H9 (cell line): ENCODE data around the gene ST8SIA2. TPM values are rescaled to one million over a fixed set of nuclear protein-coding genes. Genes with fewer than 3 reads are reported as not detected.

Experiments used
- DNase-seq: peaks from one replicate; pipeline ENCODE4 v3.0.0-alpha.2; 2017
- H2AFZ ChIP-seq: one replicate; pipeline ENCODE4 v1.6.1; 2013; ENCODE audit warnings: mild to moderate bottlenecking, low read length, control low read depth, moderate library complexity
- H2AK5ac ChIP-seq: 2 replicates; pipeline ENCODE4 v1.6.1; 2013; ENCODE audit warnings: low read length, control low read depth, mixed read lengths; ENCODE audit not compliant: insufficient read length
- H2BK120ac ChIP-seq: one replicate; pipeline ENCODE4 v1.6.1; 2013; ENCODE audit warnings: low read depth, mild to moderate bottlenecking, low read length, control low read depth, inconsistent platforms; ENCODE audit not compliant: poor library complexity, severe bottlenecking
- H2BK12ac ChIP-seq: 2 replicates; pipeline ENCODE4 v1.6.1; 2013; ENCODE audit warnings: low read length, control low read depth, mixed read lengths, low read depth; ENCODE audit not compliant: insufficient read length
- H2BK15ac ChIP-seq: 2 replicates; pipeline ENCODE4 v1.6.1; 2013; ENCODE audit warnings: low read depth, low read length, control low read depth
- H2BK20ac ChIP-seq: one replicate; pipeline ENCODE4 v1.6.1; 2013; ENCODE audit warnings: low read depth, mild to moderate bottlenecking, low read length, control low read depth, inconsistent platforms; ENCODE audit not compliant: poor library complexity, severe bottlenecking
- H2BK5ac ChIP-seq: 2 replicates; pipeline ENCODE4 v1.6.1; 2013; ENCODE audit warnings: low read length, control low read depth, mixed read lengths; ENCODE audit not compliant: insufficient read length
- H3K14ac ChIP-seq: 2 replicates; pipeline ENCODE4 v1.6.1; 2013; ENCODE audit warnings: low read length, control low read depth; ENCODE audit not compliant: insufficient read depth
- H3K18ac ChIP-seq: 2 replicates; pipeline ENCODE4 v1.6.1; 2013; ENCODE audit warnings: low read depth, mild to moderate bottlenecking, mixed read lengths, low read length, control low read depth; ENCODE audit not compliant: insufficient read length
- H3K23ac ChIP-seq: 2 replicates; pipeline ENCODE4 v1.6.1; 2013; ENCODE audit warnings: low read length, control low read depth, mixed read lengths, low read depth; ENCODE audit not compliant: insufficient read length
- H3K23me2 ChIP-seq: 2 replicates; pipeline ENCODE4 v1.6.1; 2013; ENCODE audit warnings: low read depth, mild to moderate bottlenecking, mixed read lengths, low read length, control low read depth; ENCODE audit not compliant: insufficient read length, poor library complexity, severe bottlenecking
- H3K27ac ChIP-seq: 2 replicates; pipeline ENCODE4 v1.5.1; 2013; ENCODE audit warnings: low read length, control low read depth, mixed read lengths, low read depth; ENCODE audit not compliant: insufficient read length
- H3K27me3 ChIP-seq: 2 replicates; pipeline ENCODE4 v1.6.1; 2013; ENCODE audit warnings: low read length, control low read depth, inconsistent platforms; ENCODE audit not compliant: insufficient read depth
- H3K4ac ChIP-seq: 2 replicates; pipeline ENCODE4 v1.6.1; 2013; ENCODE audit warnings: low read depth, mild to moderate bottlenecking, control low read depth, inconsistent platforms, low read length, moderate library complexity
- H3K4me1 ChIP-seq: 2 replicates; pipeline ENCODE4 v1.6.1; 2013; ENCODE audit warnings: low read length, control low read depth, inconsistent platforms; ENCODE audit not compliant: insufficient read depth
- H3K4me2 ChIP-seq: 2 replicates; pipeline ENCODE4 v1.6.1; 2013; ENCODE audit warnings: low read length, control low read depth, mixed read lengths; ENCODE audit not compliant: insufficient read length, insufficient read depth
- H3K56ac ChIP-seq: 2 replicates; pipeline ENCODE4 v1.6.1; 2013; ENCODE audit warnings: low read depth, mild to moderate bottlenecking, mixed read lengths, low read length, control low read depth; ENCODE audit not compliant: insufficient read length
- H3K79me1 ChIP-seq: 2 replicates; pipeline ENCODE4 v1.6.1; 2013; ENCODE audit warnings: low read depth, mild to moderate bottlenecking, moderate library complexity, low read length, control low read depth, inconsistent platforms; ENCODE audit not compliant: insufficient read depth, poor library complexity, severe bottlenecking
- H3K79me2 ChIP-seq: 2 replicates; pipeline ENCODE4 v1.6.1; 2013; ENCODE audit warnings: low read length, control low read depth, inconsistent platforms; ENCODE audit not compliant: insufficient read depth
- H3K9ac ChIP-seq: 2 replicates; pipeline ENCODE4 v1.6.1; 2013; ENCODE audit warnings: low read length, control low read depth, mixed read lengths; ENCODE audit not compliant: insufficient read length; ENCODE audit errors: extremely low read depth
- H3K9me3 ChIP-seq: one replicate; pipeline ENCODE4 v1.6.1; 2013; ENCODE audit warnings: low read depth, low read length, inconsistent platforms; ENCODE audit not compliant: control insufficient read depth
- H3T11ph ChIP-seq: one replicate; pipeline ENCODE4 v1.6.1; 2013; ENCODE audit warnings: mild to moderate bottlenecking, low read length, control low read depth, inconsistent platforms
- H4K20me1 ChIP-seq: one replicate; pipeline ENCODE4 v1.6.1; 2013; ENCODE audit not compliant: control insufficient read depth, insufficient read length, insufficient read depth
- H4K5ac ChIP-seq: 2 replicates; pipeline ENCODE4 v1.6.1; 2013; ENCODE audit warnings: low read depth, mild to moderate bottlenecking, mixed read lengths, low read length, control low read depth; ENCODE audit not compliant: insufficient read length
- H4K8ac ChIP-seq: replicated peaks from 2 replicates; pipeline ENCODE4 v1.6.1; 2013; ENCODE audit warnings: low read length, control low read depth, mixed read lengths, low read depth; ENCODE audit not compliant: insufficient read length
- H4K91ac ChIP-seq: 2 replicates; pipeline ENCODE4 v1.6.1; 2013; ENCODE audit warnings: low read depth, mild to moderate bottlenecking, moderate library complexity, mixed read lengths, low read length, control low read depth; ENCODE audit not compliant: insufficient read length
- H3K27ac Mint-ChIP-seq, 3 experiments: 2 replicates in 2 of 3; 3 replicates in 1 of 3; pipeline ENCODE4 v1.8.0; 2020 to 2021; ENCODE audit warnings: mixed read lengths in 3 of 3, mild to moderate bottlenecking in 1 of 3, moderate library complexity in 1 of 3
- H3K27me3 Mint-ChIP-seq: 2 replicates; pipeline ENCODE4 v1.8.0; 2021; ENCODE audit warnings: low read depth, mild to moderate bottlenecking, moderate library complexity, mixed read lengths
- H3K36me3 Mint-ChIP-seq, 3 experiments: 2 replicates in 2 of 3; 3 replicates in 1 of 3; pipeline ENCODE4 v1.8.0; 2020 to 2021; ENCODE audit warnings: low read depth in 3 of 3, mixed read lengths in 3 of 3; ENCODE audit not compliant: insufficient read depth in 1 of 3
- H3K4me1 Mint-ChIP-seq, 2 experiments: 2 replicates each; pipeline ENCODE4 v1.8.0; 2020; ENCODE audit warnings: mixed read lengths in 2 of 2
- H3K4me3 Mint-ChIP-seq, 2 experiments: 2 replicates in 1 of 2; 3 replicates in 1 of 2; pipeline ENCODE4 v1.8.0; 2020 to 2021; ENCODE audit warnings: mild to moderate bottlenecking in 2 of 2, mixed read lengths in 2 of 2, moderate library complexity in 1 of 2
- H3K9me3 Mint-ChIP-seq, 2 experiments: 2 replicates in 1 of 2; 3 replicates in 1 of 2; pipeline ENCODE4 v1.8.0; 2020; ENCODE audit warnings: mild to moderate bottlenecking in 2 of 2, mixed read lengths in 2 of 2, moderate library complexity in 1 of 2
- WGBS: extraction: QIAGEN DNeasy Blood & Tissue Kit; methylation state at CpG from one replicate; pipeline ENCODE4 v1.1.7; 2013; ENCODE audit warnings: missing lambda C conversion rate, low lambda C conversion rate, mixed read lengths; ENCODE audit not compliant: insufficient read length; ENCODE audit errors: extremely low coverage; 5-methylcytosine and 5-hydroxymethylcytosine counted together
- total RNA-seq: library from RNA; stranded (reverse); gene quantifications from 2 replicates; pipeline ENCODE4 v1.2.1, GENCODE V29; 2021
- TF ChIP-seq, protein P1 (sequence below): fragments of 200-600 bp; sonication (generic); conservative IDR thresholded peaks from 3 replicates; pipeline ENCODE4 v1.8.0; 2021; ENCODE audit warnings: antibody characterized with exemption, mild to moderate bottlenecking

ST8SIA2 gene
- total RNA-seq, 1 experiment from 2014 or later: 1.8 TPM

DNA sequence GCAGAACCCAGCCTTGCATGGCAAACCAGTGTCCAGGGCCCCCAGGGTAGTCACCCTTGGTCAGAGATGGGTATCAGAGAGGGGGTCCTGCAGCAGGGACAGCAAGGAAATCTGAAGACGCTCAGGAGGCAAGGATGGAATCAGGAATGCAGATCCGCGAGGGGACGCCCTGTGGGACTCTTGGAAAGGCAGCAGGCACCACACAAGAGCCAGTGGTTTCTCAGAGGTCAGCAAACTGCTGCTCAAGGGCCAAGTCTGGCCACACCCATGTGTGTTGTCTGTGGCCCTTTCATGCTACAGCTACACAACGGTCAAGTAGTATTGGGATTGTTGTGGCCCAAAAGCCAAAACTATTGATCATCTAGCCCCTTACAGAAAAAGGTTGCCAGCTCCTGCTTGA lies 69.7 kb downstream of the ST8SIA2 start:
- H2BK5ac ChIP-seq: no peak overlapping the region
- H3K79me2 ChIP-seq: no peaks in the 10 kb centered on the region
- no peak overlapping the region for H3K4me2 ChIP-seq
- no peak overlapping the region for H2BK15ac ChIP-seq
- H3K18ac ChIP-seq: no peak overlapping the region
- H2BK12ac ChIP-seq: no peak overlapping the region
- H3K14ac ChIP-seq: no peak overlapping the region
- no peaks in the 10 kb centered on the region for H3K9me3 ChIP-seq
- no CpG with 5 or more reads among the region's 5 CpGs for WGBS
- no peak overlapping the region for H3K9ac ChIP-seq
- no peak overlapping the region for H2AFZ ChIP-seq
- H3K79me1 ChIP-seq: no peaks in the 10 kb centered on the region
- H3K4me3 Mint-ChIP-seq: no peak overlapping the region; a peak in 1 of 5 replicates
- H2AK5ac ChIP-seq: no peak overlapping the region
- DNase-seq: no peak
- no peak overlapping the region for H3K23ac ChIP-seq
- H4K91ac ChIP-seq: no peak overlapping the region
- no peaks in the 10 kb centered on the region for H3K9me3 Mint-ChIP-seq
- no peak overlapping the region for H3K27ac ChIP-seq
- no peaks in the 10 kb centered on the region; a peak in 1 of 7 replicates for H3K36me3 Mint-ChIP-seq
- H3K4me1 Mint-ChIP-seq: no peaks in the 10 kb centered on the region; a peak in 1 of 4 replicates
- no peaks in the 10 kb centered on the region for H3K27me3 ChIP-seq
- no peak overlapping the region for H4K8ac ChIP-seq
- H3K4me1 ChIP-seq: no peaks in the 10 kb centered on the region; the same call in 1 of the 2 replicates
- H3K56ac ChIP-seq: no peak overlapping the region
- H3K4ac ChIP-seq: no peak overlapping the region
- TF ChIP-seq, protein P1, sequence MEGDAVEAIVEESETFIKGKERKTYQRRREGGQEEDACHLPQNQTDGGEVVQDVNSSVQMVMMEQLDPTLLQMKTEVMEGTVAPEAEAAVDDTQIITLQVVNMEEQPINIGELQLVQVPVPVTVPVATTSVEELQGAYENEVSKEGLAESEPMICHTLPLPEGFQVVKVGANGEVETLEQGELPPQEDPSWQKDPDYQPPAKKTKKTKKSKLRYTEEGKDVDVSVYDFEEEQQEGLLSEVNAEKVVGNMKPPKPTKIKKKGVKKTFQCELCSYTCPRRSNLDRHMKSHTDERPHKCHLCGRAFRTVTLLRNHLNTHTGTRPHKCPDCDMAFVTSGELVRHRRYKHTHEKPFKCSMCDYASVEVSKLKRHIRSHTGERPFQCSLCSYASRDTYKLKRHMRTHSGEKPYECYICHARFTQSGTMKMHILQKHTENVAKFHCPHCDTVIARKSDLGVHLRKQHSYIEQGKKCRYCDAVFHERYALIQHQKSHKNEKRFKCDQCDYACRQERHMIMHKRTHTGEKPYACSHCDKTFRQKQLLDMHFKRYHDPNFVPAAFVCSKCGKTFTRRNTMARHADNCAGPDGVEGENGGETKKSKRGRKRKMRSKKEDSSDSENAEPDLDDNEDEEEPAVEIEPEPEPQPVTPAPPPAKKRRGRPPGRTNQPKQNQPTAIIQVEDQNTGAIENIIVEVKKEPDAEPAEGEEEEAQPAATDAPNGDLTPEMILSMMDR: no peak
- H3T11ph ChIP-seq: no peak overlapping the region
- H2BK20ac ChIP-seq: no peak overlapping the region
- H3K27ac Mint-ChIP-seq: no peak overlapping the region
- H4K5ac ChIP-seq: no peak overlapping the region
- H3K27me3 Mint-ChIP-seq: peaks cover 8% of the 10 kb centered on the region
- H2BK120ac ChIP-seq: no peak overlapping the region
- H3K23me2 ChIP-seq: no peaks in the 10 kb centered on the region
- no peaks in the 10 kb centered on the region for H4K20me1 ChIP-seq
